IPS-18a (cell line): ENCODE measurements around the gene LRP1B.
"Not testable (repeated sequence)": the region's sequence is repeated elsewhere in the genome, so short reads cannot be mapped to it uniquely, and the experiment has no call there.

Source experiments
- H3K27ac ChIP-seq: one replicate; pipeline ENCODE4 v1.5.1; 2013; ENCODE audit warnings: low read length
- H3K27me3 ChIP-seq: one replicate; pipeline ENCODE4 v1.6.1; 2013; ENCODE audit warnings: mild to moderate bottlenecking, low read length; ENCODE audit not compliant: control insufficient read depth, insufficient read depth
- H3K36me3 ChIP-seq: one replicate; pipeline ENCODE4 v1.6.1; 2013; ENCODE audit warnings: low read depth, low read length; ENCODE audit not compliant: control insufficient read depth
- H3K4me1 ChIP-seq: one replicate; pipeline ENCODE4 v1.6.1; 2013; ENCODE audit warnings: low read depth, low read length; ENCODE audit not compliant: control insufficient read depth
- H3K4me3 ChIP-seq: one replicate; pipeline ENCODE4 v1.5.1; 2013; ENCODE audit warnings: low read length
- H3K9ac ChIP-seq: one replicate; pipeline ENCODE4 v1.6.1; 2013; ENCODE audit warnings: mild to moderate bottlenecking, low read length, moderate library complexity
- H3K9me3 ChIP-seq: one replicate; pipeline ENCODE4 v1.6.1; 2013; ENCODE audit warnings: low read depth, low read length; ENCODE audit not compliant: control insufficient read depth

LRP1B gene

GRCh38 chr2:140288213-140288612, 1842.6 kb downstream of the LRP1B start:
- H3K4me1 ChIP-seq: no peaks in the 10 kb centered on the region

GRCh38 chr2:140286377-140286776, 1844.4 kb downstream of the LRP1B start:
- Histone ChIP-seq H3K9ac (no peak overlapping the region), H3K36me3 (no peaks in the 10 kb centered on the region), H3K9me3 (no peaks in the 10 kb centered on the region), H3K27ac (no peak overlapping the region), H3K4me3 (no peak overlapping the region), H3K27me3 (no peaks in the 10 kb centered on the region), H3K4me1 (no peaks in the 10 kb centered on the region)

More at GRCh38 chr2:140288213-140288612, 1842.6 kb downstream of the LRP1B start:
- no peak overlapping the region for H3K9ac ChIP-seq
- H3K9me3 ChIP-seq: no peaks in the 10 kb centered on the region
- no peak overlapping the region for H3K4me3 ChIP-seq
- H3K36me3 ChIP-seq: no peaks in the 10 kb centered on the region
- no peak overlapping the region for H3K27ac ChIP-seq
- H3K27me3 ChIP-seq: no peaks in the 10 kb centered on the region

- not testable (repeated sequence) for H3K9ac ChIP-seq, H3K36me3 ChIP-seq, H3K9me3 ChIP-seq, H3K4me3 ChIP-seq, H3K27me3 ChIP-seq, H3K4me1 ChIP-seq, H3K27ac ChIP-seq
Observed at GRCh38 chr2:140277344-140277743, 1853.5 kb downstream of the LRP1B start.

GRCh38 chr2:140276661-140277060, 1854.2 kb downstream of the LRP1B start:
- Histone ChIP-seq H3K36me3 (no peaks in the 10 kb centered on the region), H3K9me3 (no peaks in the 10 kb centered on the region), H3K4me1 (no peaks in the 10 kb centered on the region), H3K4me3 (no peak overlapping the region), H3K27me3 (no peaks in the 10 kb centered on the region), H3K27ac (no peak overlapping the region), H3K9ac (no peak overlapping the region)

GRCh38 chr2:140275427-140275826, 1855.4 kb downstream of the LRP1B start:
- no peak overlapping the region for H3K4me3 ChIP-seq
- no peaks in the 10 kb centered on the region for H3K9me3 ChIP-seq
- H3K27ac ChIP-seq: no peak overlapping the region
- H3K4me1 ChIP-seq: no peaks in the 10 kb centered on the region
- no peaks in the 10 kb centered on the region for H3K36me3 ChIP-seq
- H3K27me3 ChIP-seq: no peaks in the 10 kb centered on the region
- H3K9ac ChIP-seq: no peak overlapping the region

GRCh38 chr2:140274891-140275290, 1855.9 kb downstream of the LRP1B start:
- H3K9ac ChIP-seq: no peak overlapping the region
- H3K4me1 ChIP-seq: no peaks in the 10 kb centered on the region
- no peaks in the 10 kb centered on the region for H3K9me3 ChIP-seq
- no peaks in the 10 kb centered on the region for H3K36me3 ChIP-seq
- H3K27me3 ChIP-seq: no peaks in the 10 kb centered on the region
- no peak overlapping the region for H3K27ac ChIP-seq
- no peak overlapping the region for H3K4me3 ChIP-seq

GRCh38 chr2:140273958-140274357, 1856.9 kb downstream of the LRP1B start:
- H3K9me3 ChIP-seq: no peaks in the 10 kb centered on the region

GRCh38 chr2:140273408-140273807, 1857.4 kb downstream of the LRP1B start:
- H3K4me3 ChIP-seq: no peak overlapping the region
- H3K9me3 ChIP-seq: no peaks in the 10 kb centered on the region

More at GRCh38 chr2:140273958-140274357, 1856.9 kb downstream of the LRP1B start:
- no peak overlapping the region for H3K9ac ChIP-seq
- H3K4me1 ChIP-seq: no peaks in the 10 kb centered on the region
- H3K27ac ChIP-seq: no peak overlapping the region
- H3K4me3 ChIP-seq: no peak overlapping the region
- H3K27me3 ChIP-seq: no peaks in the 10 kb centered on the region
- no peaks in the 10 kb centered on the region for H3K36me3 ChIP-seq

GRCh38 chr2:140270224-140270623, 1860.6 kb downstream of the LRP1B start:
- H3K9me3 ChIP-seq: no peaks in the 10 kb centered on the region
- H3K9ac ChIP-seq: no peak overlapping the region
- H3K36me3 ChIP-seq: no peaks in the 10 kb centered on the region
- no peak overlapping the region for H3K27ac ChIP-seq
- no peak overlapping the region for H3K4me3 ChIP-seq
- H3K4me1 ChIP-seq: no peaks in the 10 kb centered on the region
- no peaks in the 10 kb centered on the region for H3K27me3 ChIP-seq

More at GRCh38 chr2:140273408-140273807, 1857.4 kb downstream of the LRP1B start:
- H3K9ac ChIP-seq: no peak overlapping the region
- H3K27me3 ChIP-seq: no peaks in the 10 kb centered on the region
- no peaks in the 10 kb centered on the region for H3K36me3 ChIP-seq
- H3K27ac ChIP-seq: no peak overlapping the region
- no peaks in the 10 kb centered on the region for H3K4me1 ChIP-seq

GRCh38 chr2:140269000-140269399, 1861.8 kb downstream of the LRP1B start:
- no peaks in the 10 kb centered on the region for H3K36me3 ChIP-seq
- no peak overlapping the region for H3K27ac ChIP-seq
- no peak overlapping the region for H3K4me3 ChIP-seq
- H3K9me3 ChIP-seq: no peaks in the 10 kb centered on the region
- no peaks in the 10 kb centered on the region for H3K27me3 ChIP-seq
- H3K4me1 ChIP-seq: no peaks in the 10 kb centered on the region
- no peak overlapping the region for H3K9ac ChIP-seq

GRCh38 chr2:140262908-140263307, 1867.9 kb downstream of the LRP1B start:
- Histone ChIP-seq H3K4me3 (no peak overlapping the region), H3K4me1 (no peaks in the 10 kb centered on the region), H3K27me3 (no peaks in the 10 kb centered on the region), H3K27ac (no peak overlapping the region), H3K9ac (no peak overlapping the region), H3K9me3 (no peaks in the 10 kb centered on the region), H3K36me3 (no peaks in the 10 kb centered on the region)

GRCh38 chr2:140257692-140258300, 1873.0 kb downstream of the LRP1B start:
- Histone ChIP-seq H3K9ac (no peak overlapping the region), H3K27me3 (no peaks in the 10 kb centered on the region), H3K36me3 (no peaks in the 10 kb centered on the region), H3K4me1 (no peaks in the 10 kb centered on the region), H3K9me3 (no peaks in the 10 kb centered on the region), H3K27ac (no peak overlapping the region), H3K4me3 (no peak overlapping the region)
